ENCODE measurements around the gene RASL11B. TPM values are rescaled to one million over a fixed set of nuclear protein-coding genes. Genes with fewer than 3 reads are reported as not detected.

The RASL11B gene
- polyA plus RNA-seq, 6 donors from 2014 or later: 0.19 to 1.6 TPM; not detected in 4

DNA sequence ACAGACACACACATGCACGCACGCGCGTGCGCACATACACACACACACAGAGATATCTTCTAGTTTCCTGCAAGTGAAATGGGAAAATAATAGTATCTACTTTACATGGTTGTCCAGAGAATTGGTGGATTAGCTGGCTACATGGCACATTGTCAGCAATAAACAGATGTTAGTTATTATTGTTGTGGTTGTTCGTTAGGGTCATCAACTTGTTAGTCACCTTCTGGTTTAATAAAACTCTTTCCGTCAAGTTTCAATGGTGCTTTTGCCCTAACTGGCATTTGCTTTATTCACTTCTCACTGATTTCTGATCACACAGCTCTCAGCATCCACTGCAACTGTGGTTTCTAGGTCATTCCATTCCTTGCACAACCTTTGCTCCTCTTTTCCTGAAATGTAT, 25.4 kb upstream of the RASL11B start:
- no peaks in the 10 kb centered on the region for H3K36me3 Mint-ChIP-seq
- peaks cover 0 to 3% (median 0%) of the 10 kb centered on the region in 7 donors for H3K9me3 Mint-ChIP-seq
- H3K27me3 Mint-ChIP-seq: peaks cover 8 to 21% (median 21%) of the 10 kb centered on the region in 3 donors
- H3K4me3 Mint-ChIP-seq: no peak overlapping the region
- DNase-seq: no peak
- H3K4me1 Mint-ChIP-seq: no peaks in the 10 kb centered on the region
- ATAC-seq (ENCODE audit: low read depth in 2 of 2): no peak
- no peak overlapping the region for H3K27ac Mint-ChIP-seq

DNA sequence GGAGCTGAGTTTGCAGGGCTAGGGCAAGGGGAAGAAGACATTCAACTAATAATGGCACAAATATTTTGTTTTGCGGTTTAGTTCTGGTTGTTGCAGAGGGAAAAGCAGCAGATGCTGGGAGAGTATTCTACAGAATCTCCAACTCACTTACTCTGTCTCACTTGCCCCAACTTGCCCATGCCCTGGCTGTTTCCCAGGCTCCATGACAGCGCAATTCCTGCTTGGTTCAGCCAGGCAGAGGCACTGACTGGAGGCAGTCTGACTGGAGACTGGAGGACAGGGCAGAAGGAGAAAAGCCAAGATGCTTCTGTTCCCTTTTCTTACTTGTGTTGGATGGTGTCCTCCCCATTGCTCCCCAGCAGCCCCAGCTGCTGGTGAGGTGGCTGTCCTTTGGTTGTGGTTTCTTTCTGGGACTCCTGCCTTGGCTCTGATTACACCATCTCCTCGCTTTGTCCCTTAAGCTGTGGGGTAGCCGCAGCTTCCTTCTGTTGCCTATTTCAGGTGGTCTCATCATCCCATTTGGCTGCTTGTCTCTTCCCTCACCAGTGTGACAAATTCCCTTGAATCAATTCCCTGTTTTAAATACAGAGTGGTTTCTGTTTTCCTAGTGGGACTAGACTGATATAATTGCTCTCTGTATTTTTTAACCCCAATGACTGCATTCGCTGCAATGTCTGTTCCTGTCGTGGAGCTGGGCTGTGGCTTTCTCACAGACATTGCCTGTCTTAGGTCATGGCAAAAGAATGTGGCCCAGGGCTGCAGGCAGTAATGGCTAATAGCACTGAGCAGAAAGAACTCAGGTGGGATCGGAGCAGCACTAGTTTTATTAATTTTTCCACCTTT, 24.2 kb upstream of the RASL11B start:
- peaks cover 4 to 9% (median 9%) of the 10 kb centered on the region in 3 donors for H3K27me3 Mint-ChIP-seq
- DNase-seq: no peak
- peaks cover 1 to 5% (median 4%) of the 10 kb centered on the region in 3 donors for H3K4me1 Mint-ChIP-seq
- no peaks in the 10 kb centered on the region for H3K9me3 Mint-ChIP-seq
- no peak for ATAC-seq (ENCODE audit: low read depth in 2 of 2)
- H3K4me3 Mint-ChIP-seq: no peak overlapping the region
- H3K27ac Mint-ChIP-seq: peak overlapping the region in 1 of 6 donors; percentile 64
- no peaks in the 10 kb centered on the region for H3K36me3 Mint-ChIP-seq

DNA sequence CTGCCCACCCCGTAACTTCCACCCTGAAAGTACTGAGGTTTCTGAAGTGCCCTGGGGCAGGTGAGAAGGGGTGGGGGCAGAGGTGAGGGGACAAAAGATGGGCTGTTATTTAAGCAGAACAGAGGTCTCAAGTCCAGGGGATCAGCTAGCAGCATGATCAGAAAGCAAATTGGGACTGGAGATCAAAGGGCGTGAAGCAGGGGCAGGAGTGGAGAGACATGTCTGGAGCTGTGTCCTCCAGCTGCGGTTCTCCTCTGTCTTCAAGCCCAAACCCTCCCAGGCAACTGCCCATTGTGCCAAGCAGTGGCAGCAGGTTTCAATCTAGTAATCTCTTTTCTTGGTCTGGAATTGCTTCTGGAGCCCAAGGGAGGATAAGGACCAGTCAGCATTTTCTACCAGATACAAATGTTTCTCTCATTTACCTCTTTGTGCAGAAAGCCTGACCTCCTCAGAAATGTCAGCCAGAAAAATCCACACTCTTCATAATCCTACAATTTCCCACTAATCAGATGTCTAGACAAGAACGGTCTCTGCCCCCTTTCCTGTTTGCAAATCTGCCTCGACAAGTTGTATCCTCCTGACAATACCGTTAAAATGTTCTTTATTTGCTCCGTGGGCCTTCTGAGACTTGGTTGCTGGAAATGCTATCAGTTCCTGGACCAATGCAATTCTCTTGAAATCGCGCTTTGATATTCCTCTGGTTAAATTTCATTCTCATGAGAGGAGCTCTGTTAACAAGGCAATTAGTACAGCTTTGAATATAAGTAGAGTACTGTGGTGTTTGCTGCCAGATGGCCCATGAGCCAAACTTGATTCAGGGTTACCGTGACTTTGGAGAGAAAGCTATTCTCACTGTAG, 23.2 kb upstream of the RASL11B start:
- DNase-seq (no peak), ATAC-seq (ENCODE audit: low read depth in 2 of 2) (no peak)
- H3K4me3 Mint-ChIP-seq: no peak overlapping the region
- peaks cover 11 to 15% (median 14%) of the 10 kb centered on the region in 3 donors for H3K4me1 Mint-ChIP-seq
- no peaks in the 10 kb centered on the region for H3K36me3 Mint-ChIP-seq
- H3K9me3 Mint-ChIP-seq: peaks cover 0 to 4% (median 0%) of the 10 kb centered on the region in 7 donors
- H3K27ac Mint-ChIP-seq: no peak overlapping the region
- peaks cover 4 to 9% (median 4%) of the 10 kb centered on the region in 3 donors for H3K27me3 Mint-ChIP-seq

DNA sequence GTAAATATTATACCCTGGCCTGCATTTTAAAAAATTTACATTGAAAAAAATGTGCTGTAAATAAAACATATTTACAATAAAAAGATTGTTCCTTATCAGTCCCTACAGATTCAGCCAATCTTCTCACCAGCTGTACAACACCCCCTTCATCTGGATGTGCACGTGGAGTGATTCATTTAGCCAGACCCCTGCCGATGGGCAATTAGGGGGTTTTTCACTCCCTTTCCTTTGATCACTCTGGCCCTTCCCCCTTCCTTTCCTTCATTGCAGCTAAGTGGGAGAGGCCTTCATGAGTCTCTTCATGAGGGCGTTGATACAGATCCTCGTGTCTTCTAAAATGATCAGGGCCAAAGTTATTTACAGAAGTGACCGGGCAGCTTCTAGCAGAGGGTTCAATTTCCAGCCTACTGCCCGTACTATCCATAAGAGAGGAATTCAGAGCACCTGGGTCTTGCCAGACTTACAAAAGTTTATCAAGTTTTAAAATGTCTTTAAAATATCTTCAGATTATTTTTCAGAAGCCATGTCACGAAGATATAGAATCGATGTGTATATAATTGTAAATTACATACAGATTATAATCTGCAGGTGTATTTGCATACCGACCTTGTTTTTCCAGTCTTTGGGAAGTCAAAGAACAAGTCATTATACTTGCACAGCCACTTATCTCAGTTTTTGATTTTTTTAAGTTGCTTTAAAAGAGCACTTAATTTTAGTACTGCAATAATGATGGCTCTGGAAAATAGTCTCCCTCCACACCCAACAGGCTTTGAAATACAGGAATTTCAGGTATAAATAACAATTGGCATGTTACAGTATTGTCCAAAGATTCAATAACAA, 21.4 kb upstream of the RASL11B start:
- Mint-ChIP-seq H3K27me3 (peaks cover 0 to 9% (median 4%) of the 10 kb centered on the region in 3 donors), H3K4me3 (no peak overlapping the region), H3K9me3 (peaks cover 0 to 5% (median 0%) of the 10 kb centered on the region in 7 donors), H3K4me1 (peaks cover 12 to 20% (median 19%) of the 10 kb centered on the region in 3 donors), H3K27ac (peak overlapping the region in 2 of 6 donors; percentile 32 to 34), H3K36me3 (no peaks in the 10 kb centered on the region)
- no peak for ATAC-seq (ENCODE audit: low read depth in 2 of 2)
- DNase-seq: no peak

DNA sequence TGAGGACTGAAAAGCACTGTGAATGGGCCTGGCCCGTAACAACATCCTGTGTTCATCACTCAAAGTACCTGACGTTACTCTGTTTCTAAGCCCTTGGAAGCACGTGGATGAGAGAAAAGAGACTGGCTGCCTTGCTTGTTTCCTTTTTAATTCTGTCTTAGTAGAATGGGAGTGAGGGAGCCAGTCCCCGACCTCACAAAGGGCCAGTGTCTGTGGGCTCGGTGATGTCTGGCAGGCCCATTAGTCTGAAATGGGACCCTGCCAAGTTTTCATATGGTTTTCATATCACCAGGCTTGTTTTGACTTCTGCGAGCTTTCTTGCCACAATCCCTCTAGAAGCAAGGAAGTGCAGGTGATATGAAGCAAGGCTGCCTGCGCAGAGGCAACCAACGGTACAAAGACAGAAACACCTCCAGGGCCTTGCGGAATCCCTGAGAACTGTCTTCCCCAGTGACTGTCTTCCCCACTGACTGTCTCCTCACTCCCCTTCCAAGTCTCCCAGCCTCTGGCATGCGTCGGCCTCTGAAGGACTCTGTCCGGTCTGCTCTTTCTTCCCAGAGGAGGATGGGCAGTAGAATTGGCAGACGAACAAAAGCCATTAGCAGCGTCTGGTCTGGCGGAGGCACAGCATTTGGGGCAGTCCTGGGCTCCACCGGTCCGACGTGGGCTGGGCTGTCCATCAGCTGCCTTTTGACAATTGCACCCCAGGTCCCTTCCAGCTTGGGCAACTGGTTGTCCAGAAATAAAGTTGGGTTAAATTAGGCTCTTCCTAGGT, 20.2 kb upstream of the RASL11B start:
- peaks cover 0 to 7% (median 3%) of the 10 kb centered on the region in 3 donors for H3K27me3 Mint-ChIP-seq
- H3K36me3 Mint-ChIP-seq: no peaks in the 10 kb centered on the region
- ATAC-seq (ENCODE audit: low read depth in 2 of 2) (no peak), DNase-seq (no peak)
- H3K4me1 Mint-ChIP-seq: peaks cover 12 to 20% (median 19%) of the 10 kb centered on the region in 3 donors
- H3K27ac Mint-ChIP-seq: peak overlapping the region in 2 of 6 donors; percentile 54 to 80
- no peak overlapping the region for H3K4me3 Mint-ChIP-seq
- H3K9me3 Mint-ChIP-seq: peaks cover 0 to 5% (median 0%) of the 10 kb centered on the region in 7 donors

DNA sequence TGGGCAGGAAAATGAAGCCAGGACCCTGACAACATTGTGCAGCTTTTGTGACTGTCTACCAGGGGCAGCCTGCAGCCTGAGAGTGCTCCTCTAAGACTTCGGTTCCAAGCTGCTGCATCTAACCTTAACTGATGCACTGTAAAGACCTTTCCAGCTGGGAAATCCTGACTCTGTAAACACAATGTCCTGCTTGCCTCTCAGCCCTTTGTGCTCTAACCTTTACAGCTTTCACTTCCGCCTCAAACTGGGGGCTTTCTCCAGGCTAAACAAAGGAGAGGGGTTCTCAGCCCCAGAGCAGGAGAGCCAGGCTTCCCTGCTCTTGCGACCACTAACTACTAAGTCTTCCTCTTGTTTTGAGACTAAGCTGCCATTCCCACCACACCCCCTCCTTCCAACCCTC, 19.3 kb upstream of the RASL11B start:
- DNase-seq (no peak), ATAC-seq (ENCODE audit: low read depth in 2 of 2) (no peak)
- H3K4me1 Mint-ChIP-seq: peaks cover 12 to 20% (median 19%) of the 10 kb centered on the region in 3 donors
- H3K4me3 Mint-ChIP-seq: no peak overlapping the region
- H3K36me3 Mint-ChIP-seq: no peaks in the 10 kb centered on the region
- peaks cover 0 to 4% (median 0%) of the 10 kb centered on the region in 3 donors for H3K27me3 Mint-ChIP-seq
- H3K9me3 Mint-ChIP-seq: peaks cover 0 to 5% (median 0%) of the 10 kb centered on the region in 7 donors
- H3K27ac Mint-ChIP-seq: peak overlapping the region in 4 of 6 donors; percentile 0 to 96 (median 88)

DNA sequence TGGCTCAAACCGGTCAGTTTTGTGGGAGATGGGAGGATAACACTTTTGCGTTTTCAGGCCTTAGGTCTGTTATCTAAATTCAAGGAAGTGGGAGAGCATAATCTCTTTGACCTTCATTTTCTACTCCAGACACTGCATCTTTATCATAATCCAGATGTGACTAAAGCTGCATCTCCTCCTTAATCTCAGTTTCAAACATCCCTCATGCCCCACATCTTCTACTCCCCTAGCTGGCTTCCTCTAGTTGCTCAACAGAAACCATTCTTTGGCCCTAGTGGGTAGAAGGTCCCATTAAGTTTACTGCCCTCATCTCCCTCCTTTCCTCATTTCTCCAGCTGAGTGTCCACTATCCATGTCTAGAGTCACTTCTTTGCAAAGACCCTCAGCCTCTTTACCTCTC, 18.8 kb upstream of the RASL11B start:
- peaks cover 12 to 20% (median 19%) of the 10 kb centered on the region in 3 donors for H3K4me1 Mint-ChIP-seq
- ATAC-seq (ENCODE audit: low read depth in 2 of 2) (no peak), DNase-seq (no peak)
- H3K27me3 Mint-ChIP-seq: peaks cover 0 to 4% (median 0%) of the 10 kb centered on the region in 3 donors
- no peaks in the 10 kb centered on the region for H3K36me3 Mint-ChIP-seq
- H3K4me3 Mint-ChIP-seq: peak overlapping the region in 7 of 8 donors; percentile 7 to 71 (median 50)
- H3K9me3 Mint-ChIP-seq: peaks cover 0 to 5% (median 0%) of the 10 kb centered on the region in 7 donors
- peak overlapping the region; percentile 15 to 96 (median 89) for H3K27ac Mint-ChIP-seq

DNA sequence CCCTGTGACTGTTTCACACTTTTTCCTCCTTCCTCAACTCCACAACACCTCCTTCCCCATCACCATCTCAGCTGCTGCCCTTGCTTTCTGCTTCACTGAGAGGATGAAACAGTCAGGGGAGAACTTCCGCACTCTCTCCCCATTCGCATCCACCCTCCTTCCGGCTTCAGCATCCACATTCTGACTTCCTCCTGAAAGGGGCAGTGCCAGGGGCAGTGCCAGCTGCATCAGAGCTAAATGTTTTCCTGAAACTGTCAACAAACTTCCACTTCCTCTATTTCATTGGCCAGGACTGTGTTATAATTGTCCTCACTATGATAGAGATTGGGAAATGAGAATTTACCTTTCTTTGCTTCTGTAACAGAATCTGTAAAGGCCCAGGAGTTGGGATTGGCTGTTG, 18.2 kb upstream of the RASL11B start:
- peak overlapping the region in 6 of 8 donors; percentile 27 to 85 (median 52) for H3K4me3 Mint-ChIP-seq

DNA sequence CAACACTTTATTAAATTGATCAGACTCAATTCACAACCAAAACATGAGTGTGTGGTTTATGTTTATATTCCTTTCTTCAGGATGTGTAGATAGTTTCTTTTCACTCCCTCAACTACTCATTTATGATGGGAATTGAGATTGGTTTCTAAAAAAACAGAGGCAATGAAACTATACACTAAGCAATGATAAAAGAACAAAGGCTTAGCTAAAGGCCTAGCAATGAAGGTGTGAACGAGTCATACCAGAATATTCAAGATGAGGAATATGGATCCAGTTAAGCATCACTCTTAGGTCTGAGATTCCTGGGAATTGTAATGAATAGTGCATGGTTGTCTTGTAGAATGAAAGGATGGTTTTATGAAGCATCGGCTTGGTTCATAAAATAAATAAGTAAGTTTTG, 17.5 kb upstream of the RASL11B start:
- Mint-ChIP-seq H3K4me3 (no peak overlapping the region), H3K36me3 (no peaks in the 10 kb centered on the region), H3K4me1 (peaks cover 12 to 20% (median 19%) of the 10 kb centered on the region in 3 donors), H3K27me3 (no peaks in the 10 kb centered on the region), H3K9me3 (peaks cover 0 to 5% (median 0%) of the 10 kb centered on the region in 7 donors), H3K27ac (peak overlapping the region; percentile 6 to 94 (median 70))
- DNase-seq (no peak), ATAC-seq (ENCODE audit: low read depth in 2 of 2) (no peak)

More for the DNA sequence above, 18.2 kb upstream of the RASL11B start:
- ATAC-seq (ENCODE audit: low read depth in 2 of 2) (peak; percentile 92 to 94), DNase-seq (peak; percentile 51)
- Mint-ChIP-seq H3K9me3 (peaks cover 0 to 5% (median 0%) of the 10 kb centered on the region in 7 donors), H3K27ac (peak overlapping the region; percentile 73 to 96 (median 89)), H3K4me1 (peaks cover 12 to 20% (median 19%) of the 10 kb centered on the region in 3 donors), H3K36me3 (no peaks in the 10 kb centered on the region), H3K27me3 (peaks cover 0 to 2% (median 0%) of the 10 kb centered on the region in 3 donors)

DNA sequence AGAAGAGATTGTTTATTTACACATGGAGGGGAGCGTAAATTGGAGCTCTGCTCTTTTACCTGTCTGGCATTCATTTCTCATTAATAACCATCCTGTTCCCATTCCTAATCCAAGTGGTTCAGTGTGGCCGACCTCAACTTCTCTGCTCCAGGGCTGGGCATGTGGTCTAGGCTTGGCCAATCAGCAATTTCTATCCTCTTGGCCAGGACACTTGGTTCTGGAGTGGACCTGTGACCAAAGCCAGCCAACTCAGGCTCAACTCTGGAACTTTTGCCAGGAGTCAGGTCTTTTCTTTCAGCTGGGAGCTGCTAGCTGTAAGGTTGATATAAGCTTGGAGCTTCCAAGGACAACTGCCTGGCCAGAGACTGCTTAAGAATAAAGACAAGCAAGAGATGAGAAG, 15.6 kb upstream of the RASL11B start:
- H3K4me1 Mint-ChIP-seq: peaks cover 12 to 20% (median 19%) of the 10 kb centered on the region in 3 donors
- no peak overlapping the region for H3K4me3 Mint-ChIP-seq
- H3K27me3 Mint-ChIP-seq: no peaks in the 10 kb centered on the region
- H3K36me3 Mint-ChIP-seq: no peaks in the 10 kb centered on the region
- peaks cover 0 to 5% (median 0%) of the 10 kb centered on the region in 7 donors for H3K9me3 Mint-ChIP-seq
- DNase-seq (no peak), ATAC-seq (ENCODE audit: low read depth in 2 of 2) (no peak)
- peak overlapping the region in 3 of 6 donors; percentile 25 to 78 (median 27) for H3K27ac Mint-ChIP-seq

DNA sequence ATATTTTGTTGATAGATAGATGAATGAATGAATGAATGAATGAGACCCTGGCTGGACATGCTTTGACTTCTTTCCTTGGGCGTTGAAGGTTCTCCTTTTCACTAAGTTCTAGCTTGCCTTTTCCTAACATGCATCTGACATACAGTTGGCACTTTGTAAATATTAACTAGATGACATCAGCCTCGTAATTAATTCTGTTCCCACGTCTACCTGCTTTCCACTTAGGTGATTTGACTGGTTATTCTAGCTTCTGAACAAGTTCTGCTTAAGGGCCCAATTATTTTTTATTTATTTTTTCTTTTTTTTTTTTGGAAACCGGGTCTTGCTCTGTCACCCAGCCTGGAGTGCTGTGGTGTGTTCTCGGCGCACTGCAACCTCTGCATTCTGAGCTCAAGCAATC, 13.9 kb upstream of the RASL11B start:
- peaks cover 0 to 5% (median 0%) of the 10 kb centered on the region in 7 donors for H3K9me3 Mint-ChIP-seq
- H3K27ac Mint-ChIP-seq: no peak overlapping the region
- H3K4me3 Mint-ChIP-seq: no peak overlapping the region
- ATAC-seq (ENCODE audit: low read depth in 2 of 2): no peak
- DNase-seq: no peak
- H3K36me3 Mint-ChIP-seq: no peaks in the 10 kb centered on the region
- H3K4me1 Mint-ChIP-seq: peaks cover 8 to 13% (median 11%) of the 10 kb centered on the region in 3 donors
- no peaks in the 10 kb centered on the region for H3K27me3 Mint-ChIP-seq
